NB4 (cell line): ENCODE measurements around the gene TNFAIP8.

Experiments used
- MYC ChIP-seq: IDR thresholded peaks from 2 replicates; pipeline ENCODE4 v1.6.1; 2011; ENCODE audit warnings: low read depth, low read length
- POLR2A ChIP-seq: IDR thresholded peaks from 2 replicates; pipeline ENCODE4 v1.6.1; 2011; ENCODE audit warnings: mild to moderate bottlenecking; ENCODE audit not compliant: insufficient read length; ENCODE audit errors: extremely low read depth
- TF ChIP-seq, protein P1 (sequence below): IDR thresholded peaks from one replicate; pipeline ENCODE4 v1.5.1; 2012; ENCODE audit warnings: low read depth, low read length

DNA sequence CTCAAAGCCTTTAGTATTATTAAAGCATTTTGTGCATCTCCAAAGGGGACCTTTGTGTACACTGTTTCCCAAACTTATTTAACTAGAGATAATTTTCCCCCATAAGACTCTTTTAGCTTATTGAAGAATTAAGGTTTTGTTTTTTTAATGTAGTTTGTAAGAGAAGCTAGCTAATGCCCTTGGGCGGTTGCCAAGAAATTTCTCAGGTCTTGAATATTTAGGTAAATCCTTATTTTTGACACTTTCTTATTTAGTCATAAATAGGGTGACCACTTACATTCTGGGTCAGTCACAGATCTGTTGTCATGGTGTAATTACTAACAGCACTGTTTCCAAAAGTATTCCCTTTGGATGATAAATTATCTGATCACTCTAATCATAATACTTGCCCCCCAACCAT lies 27.2 kb downstream of the TNFAIP8 start:
- TF ChIP-seq, protein P1, sequence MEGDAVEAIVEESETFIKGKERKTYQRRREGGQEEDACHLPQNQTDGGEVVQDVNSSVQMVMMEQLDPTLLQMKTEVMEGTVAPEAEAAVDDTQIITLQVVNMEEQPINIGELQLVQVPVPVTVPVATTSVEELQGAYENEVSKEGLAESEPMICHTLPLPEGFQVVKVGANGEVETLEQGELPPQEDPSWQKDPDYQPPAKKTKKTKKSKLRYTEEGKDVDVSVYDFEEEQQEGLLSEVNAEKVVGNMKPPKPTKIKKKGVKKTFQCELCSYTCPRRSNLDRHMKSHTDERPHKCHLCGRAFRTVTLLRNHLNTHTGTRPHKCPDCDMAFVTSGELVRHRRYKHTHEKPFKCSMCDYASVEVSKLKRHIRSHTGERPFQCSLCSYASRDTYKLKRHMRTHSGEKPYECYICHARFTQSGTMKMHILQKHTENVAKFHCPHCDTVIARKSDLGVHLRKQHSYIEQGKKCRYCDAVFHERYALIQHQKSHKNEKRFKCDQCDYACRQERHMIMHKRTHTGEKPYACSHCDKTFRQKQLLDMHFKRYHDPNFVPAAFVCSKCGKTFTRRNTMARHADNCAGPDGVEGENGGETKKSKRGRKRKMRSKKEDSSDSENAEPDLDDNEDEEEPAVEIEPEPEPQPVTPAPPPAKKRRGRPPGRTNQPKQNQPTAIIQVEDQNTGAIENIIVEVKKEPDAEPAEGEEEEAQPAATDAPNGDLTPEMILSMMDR, result no peak
- TF ChIP-seq MYC, result no peak
- no peak for TF ChIP-seq POLR2A
